Measurements from ENCODE around the gene DOCK1. TPM values are rescaled to one million over a fixed set of nuclear protein-coding genes. Genes with fewer than 3 reads are reported as not detected.

The DOCK1 gene
- total and polyA plus RNA-seq, 4 donors: 10.9 to 82.6 (median 43.3) TPM

DNA sequence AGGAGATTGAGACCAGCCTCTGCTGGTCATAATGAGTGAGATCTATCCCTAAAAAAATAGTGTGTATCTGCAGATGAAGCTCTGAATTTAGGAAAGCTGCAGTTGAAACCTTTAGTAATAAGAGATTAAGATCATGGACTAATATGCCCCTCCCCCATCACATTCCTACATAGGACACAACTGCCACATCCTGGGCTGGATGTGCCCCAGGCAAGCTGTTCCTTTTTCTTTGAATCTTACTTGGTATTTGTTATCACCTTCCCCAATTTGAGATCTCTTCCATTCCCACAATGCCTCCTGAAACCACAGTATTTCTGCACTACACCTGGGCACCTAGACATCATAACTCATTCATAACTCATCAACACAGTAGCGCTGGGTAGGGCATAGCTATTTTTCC lies 74.1 kb downstream of the DOCK1 start:
- H3K4me3 ChIP-seq (ENCODE audit: low read length in 2 of 2): no peak overlapping the region
- intact Hi-C loops (cut with DNase I): no loop called here
- no peaks in the 10 kb centered on the region for H3K9me3 ChIP-seq (ENCODE audit: control insufficient read depth, low read length)
- ATAC-seq (ENCODE audit: low FRiP score) (no peak), DNase-seq (no peak)
- no peaks in the 10 kb centered on the region for H3K4me1 ChIP-seq (ENCODE audit: control insufficient read depth in 1 of 2, insufficient read depth in 2 of 2, low read length in 2 of 2)
- 95 to 100% methylated on average over 1 of the region's 1 CpG for WGBS, 2 donors
- peaks cover 1 to 3% of the 10 kb centered on the region in 2 donors for H3K36me3 ChIP-seq (ENCODE audit: control insufficient read depth in 1 of 2, insufficient read depth in 2 of 2, low read length in 1 of 2)
- no peaks in the 10 kb centered on the region for H3K27me3 ChIP-seq (ENCODE audit: control insufficient read depth in 1 of 2, insufficient read depth in 2 of 2, low read length in 1 of 2)
- H3K27ac ChIP-seq (ENCODE audit: low read depth in 1 of 2, low read length in 2 of 2): no peak overlapping the region

DNA sequence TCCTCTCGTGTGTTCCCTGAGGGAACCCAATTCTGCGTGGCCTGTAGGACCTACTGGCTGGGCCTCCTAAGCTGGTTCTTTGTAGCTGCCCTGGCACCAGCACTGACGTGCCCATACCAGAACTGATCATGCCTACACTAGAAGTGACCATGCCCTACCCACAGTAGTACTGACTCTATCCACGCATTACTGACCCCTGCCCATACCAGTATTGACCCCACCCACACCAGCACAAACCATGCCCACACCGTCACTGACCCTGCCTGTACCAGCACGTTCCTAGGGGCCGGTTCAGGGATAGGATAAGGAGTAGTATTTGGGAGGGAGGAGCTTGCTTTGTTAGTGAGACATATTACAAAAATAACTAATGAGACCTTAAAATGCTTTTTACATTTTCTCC lies 88.0 kb downstream of the DOCK1 start:
- H3K27ac ChIP-seq (ENCODE audit: low read depth in 1 of 2, low read length in 2 of 2): no peak overlapping the region
- no peaks in the 10 kb centered on the region for H3K27me3 ChIP-seq (ENCODE audit: control insufficient read depth in 1 of 2, insufficient read depth in 2 of 2, low read length in 1 of 2)
- H3K36me3 ChIP-seq (ENCODE audit: control insufficient read depth in 1 of 2, insufficient read depth in 2 of 2, low read length in 1 of 2): peaks cover 2 to 5% of the 10 kb centered on the region in 2 donors
- H3K9me3 ChIP-seq (ENCODE audit: control insufficient read depth, low read length): no peaks in the 10 kb centered on the region
- DNase-seq (no peak), ATAC-seq (ENCODE audit: low FRiP score) (no peak)
- H3K4me1 ChIP-seq (ENCODE audit: control insufficient read depth in 1 of 2, insufficient read depth in 2 of 2, low read length in 2 of 2): no peaks in the 10 kb centered on the region
- 94 to 95% methylated on average over 7 of the region's 7 CpGs for WGBS, 2 donors
- no peak overlapping the region for H3K4me3 ChIP-seq (ENCODE audit: low read length in 2 of 2)
- intact Hi-C loops (cut with DNase I): no loop called here

DNA sequence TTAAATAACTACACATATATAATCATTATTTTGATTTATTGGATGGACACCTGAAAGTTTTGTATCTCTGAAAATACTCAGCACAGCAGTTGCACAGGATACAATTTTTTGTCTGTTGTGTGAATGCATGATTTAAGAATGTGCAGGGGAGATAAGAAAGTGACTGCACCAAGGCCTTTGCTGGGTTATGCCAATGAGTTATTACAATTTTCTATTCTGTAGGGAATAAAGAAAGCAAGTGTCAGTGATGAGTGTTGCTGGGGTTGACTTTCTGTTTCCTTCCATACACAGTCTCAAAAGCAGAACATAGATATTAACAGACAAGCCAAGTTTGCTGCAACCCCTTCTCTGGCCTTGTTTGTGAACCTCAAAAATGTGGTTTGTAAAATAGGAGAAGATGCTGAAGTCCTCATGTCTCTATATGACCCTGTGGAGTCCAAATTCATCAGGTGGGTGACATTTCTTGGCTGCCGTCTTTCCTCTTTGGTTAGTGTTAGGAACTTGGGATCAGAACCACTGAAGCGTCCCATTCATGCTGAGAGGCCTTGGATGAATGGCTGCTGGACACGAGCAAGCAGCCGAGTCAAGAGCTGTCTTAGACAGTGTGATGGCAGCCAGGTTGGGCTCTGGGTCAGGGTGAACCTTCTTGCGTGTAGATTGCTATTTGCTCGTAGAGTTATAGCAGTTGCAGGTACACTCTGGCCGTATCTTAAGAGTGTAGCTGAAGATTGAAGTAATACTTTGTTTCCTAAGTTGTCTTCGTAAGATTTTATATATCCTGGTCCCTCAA lies 92.8 kb downstream of the DOCK1 start:
- intact Hi-C loops (cut with DNase I): no loop called here
- Histone ChIP-seq H3K4me3 (ENCODE audit: low read length in 2 of 2) (no peak overlapping the region), H3K27ac (ENCODE audit: low read depth in 1 of 2, low read length in 2 of 2) (no peak overlapping the region), H3K4me1 (ENCODE audit: control insufficient read depth in 1 of 2, insufficient read depth in 2 of 2, low read length in 2 of 2) (no peaks in the 10 kb centered on the region), H3K9me3 (ENCODE audit: control insufficient read depth, low read length) (no peaks in the 10 kb centered on the region), H3K36me3 (ENCODE audit: control insufficient read depth in 1 of 2, insufficient read depth in 2 of 2, low read length in 1 of 2) (peaks cover 0 to 6% of the 10 kb centered on the region in 2 donors), H3K27me3 (ENCODE audit: control insufficient read depth in 1 of 2, insufficient read depth in 2 of 2, low read length in 1 of 2) (no peaks in the 10 kb centered on the region)
- 93 to 94% methylated on average over 8 of the region's 8 CpGs for WGBS, 2 donors
- ATAC-seq (ENCODE audit: low FRiP score) (no peak), DNase-seq (no peak)

DNA sequence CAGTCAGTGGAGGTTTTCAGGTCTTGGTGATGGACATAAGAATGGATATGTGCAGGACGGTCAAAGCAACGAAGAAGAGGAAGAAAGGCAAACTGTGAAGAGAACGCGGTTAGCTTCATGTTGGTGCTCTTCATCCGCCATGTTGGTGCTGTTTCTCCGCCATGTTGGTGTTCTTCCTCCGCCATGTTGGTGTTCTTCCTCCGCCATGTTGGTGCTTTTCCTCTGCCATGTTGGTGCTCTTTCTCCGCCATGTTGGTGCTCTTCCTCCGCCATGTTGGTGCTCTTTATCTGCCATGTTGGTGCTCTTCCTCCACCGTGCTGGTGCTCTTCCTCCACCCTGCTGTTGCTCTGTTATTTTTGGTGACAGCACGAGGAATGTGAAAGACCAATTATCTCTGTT lies 95.4 kb downstream of the DOCK1 start:
- WGBS, 2 donors: 92 to 94% methylated on average over 12 of the region's 12 CpGs
- Histone ChIP-seq H3K4me3 (ENCODE audit: low read length in 2 of 2) (no peak overlapping the region), H3K27ac (ENCODE audit: low read depth in 1 of 2, low read length in 2 of 2) (no peak overlapping the region), H3K27me3 (ENCODE audit: control insufficient read depth in 1 of 2, insufficient read depth in 2 of 2, low read length in 1 of 2) (no peaks in the 10 kb centered on the region), H3K4me1 (ENCODE audit: control insufficient read depth in 1 of 2, insufficient read depth in 2 of 2, low read length in 2 of 2) (no peaks in the 10 kb centered on the region), H3K36me3 (ENCODE audit: control insufficient read depth in 1 of 2, insufficient read depth in 2 of 2, low read length in 1 of 2) (peaks cover 0 to 6% of the 10 kb centered on the region in 2 donors), H3K9me3 (ENCODE audit: control insufficient read depth, low read length) (no peaks in the 10 kb centered on the region)
- no peak for DNase-seq
- intact Hi-C loops (cut with DNase I): no loop called here
- ATAC-seq (ENCODE audit: low FRiP score): no peak

DNA sequence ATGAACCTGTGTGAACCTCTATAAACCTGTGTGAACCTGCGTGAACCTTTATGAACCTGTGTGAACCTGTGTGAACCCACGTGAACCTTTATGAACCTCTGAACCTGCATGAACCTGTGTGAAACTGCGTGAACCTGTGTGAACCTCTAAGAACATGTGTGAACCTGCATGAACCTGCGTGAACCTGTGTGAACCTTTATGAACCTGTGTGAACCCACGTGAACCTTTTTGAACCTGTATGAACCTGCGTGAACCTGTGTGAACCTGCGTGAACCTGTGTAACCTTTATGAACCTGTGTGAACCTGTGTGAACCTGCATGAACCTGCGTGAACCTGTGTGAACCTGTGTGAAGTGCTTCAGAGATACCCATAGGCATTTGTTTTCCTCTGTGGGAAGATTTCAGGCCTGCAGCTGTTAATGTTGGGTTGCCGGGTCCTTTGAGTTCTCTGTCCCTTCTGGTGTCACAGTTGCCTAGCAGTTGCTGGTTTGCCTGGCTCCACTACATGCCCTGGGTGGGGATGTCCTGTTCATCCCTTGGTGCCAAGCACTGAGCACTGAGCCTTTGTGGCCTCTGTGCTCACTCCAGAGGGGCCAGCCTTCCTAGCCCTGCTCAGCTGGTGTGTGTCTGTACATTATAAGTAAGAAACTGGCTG lies 97.9 kb downstream of the DOCK1 start:
- intact Hi-C loops (cut with DNase I): no loop called here
- Histone ChIP-seq H3K4me3 (ENCODE audit: low read length in 2 of 2) (no peak overlapping the region), H3K36me3 (ENCODE audit: control insufficient read depth in 1 of 2, insufficient read depth in 2 of 2, low read length in 1 of 2) (peaks cover 0 to 4% of the 10 kb centered on the region in 2 donors), H3K4me1 (ENCODE audit: control insufficient read depth in 1 of 2, insufficient read depth in 2 of 2, low read length in 2 of 2) (no peaks in the 10 kb centered on the region), H3K27me3 (ENCODE audit: control insufficient read depth in 1 of 2, insufficient read depth in 2 of 2, low read length in 1 of 2) (no peaks in the 10 kb centered on the region), H3K9me3 (ENCODE audit: control insufficient read depth, low read length) (no peaks in the 10 kb centered on the region), H3K27ac (ENCODE audit: low read depth in 1 of 2, low read length in 2 of 2) (no peak overlapping the region)
- ATAC-seq (ENCODE audit: low FRiP score) (no peak), DNase-seq (no peak)
- 95 to 96% methylated on average over 9 of the region's 9 CpGs for WGBS, 2 donors

DNA sequence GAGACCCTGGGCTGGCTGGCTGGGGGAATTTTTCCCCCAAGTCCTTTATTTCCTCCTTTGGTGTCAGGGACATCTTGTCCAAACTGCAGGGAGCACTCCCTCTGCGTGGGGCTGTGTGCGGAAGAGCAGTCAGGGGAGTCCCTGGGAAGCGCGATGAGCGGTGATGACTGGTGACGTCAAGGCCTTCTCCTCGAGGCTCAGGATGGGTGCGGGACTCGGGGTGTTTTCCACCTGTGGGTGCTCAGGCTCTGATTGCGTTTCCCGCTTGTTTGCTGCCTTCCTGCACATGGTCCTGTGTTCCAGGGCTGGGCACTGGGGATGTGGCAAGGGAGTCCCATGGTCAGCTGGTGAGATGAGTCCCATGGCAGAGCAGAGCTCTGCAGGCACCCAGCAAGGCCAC lies 101.2 kb downstream of the DOCK1 start:
- Histone ChIP-seq H3K9me3 (ENCODE audit: control insufficient read depth, low read length) (no peaks in the 10 kb centered on the region), H3K4me3 (ENCODE audit: low read length in 2 of 2) (no peak overlapping the region), H3K27ac (ENCODE audit: low read depth in 1 of 2, low read length in 2 of 2) (no peak overlapping the region), H3K4me1 (ENCODE audit: control insufficient read depth in 1 of 2, insufficient read depth in 2 of 2, low read length in 2 of 2) (no peaks in the 10 kb centered on the region), H3K36me3 (ENCODE audit: control insufficient read depth in 1 of 2, insufficient read depth in 2 of 2, low read length in 1 of 2) (no peaks in the 10 kb centered on the region), H3K27me3 (ENCODE audit: control insufficient read depth in 1 of 2, insufficient read depth in 2 of 2, low read length in 1 of 2) (no peaks in the 10 kb centered on the region)
- DNase-seq: no peak
- no peak for ATAC-seq (ENCODE audit: low FRiP score)
- WGBS, 2 donors: 94 to 97% methylated on average over 11 of the region's 11 CpGs
- intact Hi-C loops (cut with DNase I): no loop called here

DNA sequence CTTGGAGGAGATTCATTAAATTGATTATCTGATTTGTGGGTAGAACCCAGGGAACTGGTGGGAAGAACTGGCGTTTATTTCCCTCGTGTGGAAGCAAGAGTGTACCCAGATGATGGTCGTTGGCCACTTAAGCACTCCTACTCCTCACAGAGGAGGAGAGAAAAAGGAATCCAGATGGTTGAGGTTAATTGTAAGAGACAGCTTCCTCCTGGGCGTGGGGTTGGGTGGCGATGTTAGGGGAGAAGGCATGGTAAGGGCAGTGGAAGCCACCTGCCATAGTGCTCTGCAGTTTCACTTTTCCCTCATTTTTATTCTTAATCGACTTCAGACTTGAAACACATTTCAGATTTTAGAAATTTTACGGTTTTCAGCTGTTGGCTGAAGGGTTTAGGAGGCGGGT lies 104.1 kb downstream of the DOCK1 start:
- DNase-seq (no peak), ATAC-seq (ENCODE audit: low FRiP score) (no peak)
- intact Hi-C loops (cut with DNase I): no loop called here
- WGBS, 2 donors: 91 to 93% methylated on average over 8 of the region's 8 CpGs
- H3K27ac ChIP-seq (ENCODE audit: low read depth in 1 of 2, low read length in 2 of 2): no peak overlapping the region
- H3K27me3 ChIP-seq (ENCODE audit: control insufficient read depth in 1 of 2, insufficient read depth in 2 of 2, low read length in 1 of 2): no peaks in the 10 kb centered on the region
- H3K36me3 ChIP-seq (ENCODE audit: control insufficient read depth in 1 of 2, insufficient read depth in 2 of 2, low read length in 1 of 2): no peaks in the 10 kb centered on the region
- H3K4me3 ChIP-seq (ENCODE audit: low read length in 2 of 2): no peak overlapping the region
- H3K4me1 ChIP-seq (ENCODE audit: control insufficient read depth in 1 of 2, insufficient read depth in 2 of 2, low read length in 2 of 2): no peaks in the 10 kb centered on the region
- H3K9me3 ChIP-seq (ENCODE audit: control insufficient read depth, low read length): no peaks in the 10 kb centered on the region

DNA sequence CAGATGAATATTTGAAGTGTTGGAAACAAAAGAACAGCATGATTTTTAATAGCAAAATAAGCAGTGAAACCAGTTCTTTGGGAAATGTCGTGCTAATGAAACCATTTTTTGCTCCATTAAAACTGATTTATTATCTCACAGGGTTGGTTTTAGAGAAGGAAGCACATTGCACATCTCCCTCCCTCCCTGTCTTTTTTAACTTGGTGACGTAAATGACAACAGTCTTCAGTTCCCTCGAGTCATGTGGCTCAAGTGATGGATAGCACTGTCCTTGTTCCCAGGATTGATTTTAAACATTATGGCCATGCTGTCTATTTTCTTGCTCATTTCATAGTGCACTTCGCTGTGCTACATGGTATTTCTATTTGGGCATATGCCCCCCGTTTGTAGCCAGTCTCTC lies 105.9 kb downstream of the DOCK1 start:
- Histone ChIP-seq H3K4me1 (ENCODE audit: control insufficient read depth in 1 of 2, insufficient read depth in 2 of 2, low read length in 2 of 2) (no peaks in the 10 kb centered on the region), H3K27me3 (ENCODE audit: control insufficient read depth in 1 of 2, insufficient read depth in 2 of 2, low read length in 1 of 2) (no peaks in the 10 kb centered on the region), H3K36me3 (ENCODE audit: control insufficient read depth in 1 of 2, insufficient read depth in 2 of 2, low read length in 1 of 2) (no peaks in the 10 kb centered on the region), H3K9me3 (ENCODE audit: control insufficient read depth, low read length) (no peaks in the 10 kb centered on the region), H3K27ac (ENCODE audit: low read depth in 1 of 2, low read length in 2 of 2) (no peak overlapping the region), H3K4me3 (ENCODE audit: low read length in 2 of 2) (no peak overlapping the region)
- DNase-seq: no peak
- WGBS, 2 donors: 75 to 78% methylated on average over 5 of the region's 5 CpGs
- intact Hi-C loops (cut with DNase I): loop anchor here in 1 of 2 donors (5.0 kb wide), 1 partner anchor 109 kb away; no protein-coding TSS in a partner anchor
- ATAC-seq (ENCODE audit: low FRiP score): no peak
